A673 (cell line): ENCODE data around the gene GRM1. TPM values are rescaled to one million over a fixed set of nuclear protein-coding genes. Genes with fewer than 3 reads are reported as not detected.

Experiments
- BruUV-seq: library from RNA; stranded (reverse); fragments of 400-500 nt; replicated peaks from 2 replicates; lab custom pipeline; 2021; lab: Mats Ljungman, UMichigan
- CTCF ChIA-PET: fragments of 300-600 bp; sonication (Branson Sonifier 250); formaldehyde crosslinking; loops from one replicate; lab custom pipeline; 2022; ENCODE audit warnings: antibody characterized with exemption; lab: Charles Lee
- POLR2A ChIA-PET: fragments of 300-600 bp; sonication (Branson Sonifier 250); formaldehyde crosslinking; loops from one replicate; lab custom pipeline; 2022; ENCODE audit warnings: antibody characterized with exemption; ENCODE audit not compliant: low non-redundant PET; lab: Charles Lee
- DNase-seq: peaks from one replicate; pipeline ENCODE4 v3.0.0-alpha.2; 2015; ENCODE audit warnings: low spot score
- H3K27ac ChIP-seq: fragments of 200-600 bp; sonication (generic); 2 replicates; pipeline ENCODE4 v1.5.1; 2016; ENCODE audit warnings: mixed run types, low read depth, mild to moderate bottlenecking, mixed read lengths, antibody characterized with exemption, low read length; ENCODE audit not compliant: poor library complexity, severe bottlenecking
- H3K27me3 ChIP-seq: fragments of 200-600 bp; sonication (generic); replicated peaks from 2 replicates; pipeline ENCODE4 v1.6.1; 2017; ENCODE audit warnings: mixed run types, low read depth, mild to moderate bottlenecking, mixed read lengths, antibody characterized with exemption, low read length; ENCODE audit not compliant: insufficient read depth, poor library complexity
- H3K36me3 ChIP-seq: fragments of 200-600 bp; sonication (generic); 2 replicates; pipeline ENCODE4 v1.6.1; 2016; ENCODE audit warnings: mixed run types, mild to moderate bottlenecking, mixed read lengths, antibody characterized with exemption, low read length; ENCODE audit not compliant: insufficient read depth, poor library complexity, severe bottlenecking
- H3K4me1 ChIP-seq: fragments of 200-600 bp; sonication (generic); 2 replicates; pipeline ENCODE4 v1.6.1; 2017; ENCODE audit warnings: mixed run types, mild to moderate bottlenecking, mixed read lengths, antibody characterized with exemption, low read length; ENCODE audit not compliant: insufficient read depth, poor library complexity, severe bottlenecking
- H3K4me3 ChIP-seq: fragments of 200-600 bp; sonication (generic); 2 replicates; pipeline ENCODE4 v1.5.1; 2016; ENCODE audit warnings: low read depth, mixed run types, mild to moderate bottlenecking, mixed read lengths, low read length; ENCODE audit not compliant: poor library complexity, severe bottlenecking
- H3K9me3 ChIP-seq: fragments of 200-600 bp; sonication (generic); 2 replicates; pipeline ENCODE4 v1.6.1; 2016; ENCODE audit warnings: mixed run types, low read depth, mild to moderate bottlenecking, mixed read lengths, antibody characterized with exemption, low read length; ENCODE audit not compliant: poor library complexity, severe bottlenecking
- CTCF ChIP-seq: fragments of 300-800, 200-600 bp; sonication (generic); conservative IDR thresholded peaks from 2 replicates; pipeline ENCODE4 v1.5.1; 2017; ENCODE audit warnings: low read depth, mild to moderate bottlenecking, antibody characterized with exemption, low read length, moderate library complexity, mixed read lengths
- EZH2 ChIP-seq: fragments of 200-600 bp; sonication (generic); IDR thresholded peaks from 2 replicates; pipeline ENCODE4 v1.6.1; 2017; ENCODE audit warnings: borderline replicate concordance, low read depth, mild to moderate bottlenecking, mixed read lengths, antibody characterized with exemption, low read length; ENCODE audit not compliant: poor library complexity, severe bottlenecking
- intact Hi-C: fragments of 100-400 bp; cut with micrococcal nuclease; formaldehyde crosslinking; loops from one replicate; pipeline ENCODE4 v1.10.0; 2022; ENCODE audit not compliant: unreplicated experiment
- total RNA-seq: library from RNA; stranded (reverse); gene quantifications from 2 replicates; pipeline ENCODE4 v1.2.3, GENCODE V29; 2021

GRM1 gene
- total RNA-seq, 1 experiment from 2014 or later, result 0.11 TPM

GRCh38 chr6:146388736-146389364 is 360.0 kb downstream of the GRM1 start:
- H3K27ac ChIP-seq, result no peak overlapping the region
- CTCF ChIA-PET, result no interaction called here
- H3K36me3 ChIP-seq, result no peaks in the 10 kb centered on the region
- TF ChIP-seq CTCF (no peak), EZH2 (no peak)
- H3K27me3 ChIP-seq, result no peaks in the 10 kb centered on the region
- no peak for DNase-seq
- H3K9me3 ChIP-seq, result no peaks in the 10 kb centered on the region
- POLR2A ChIA-PET, result no interaction called here
- no peak overlapping the region for H3K4me3 ChIP-seq
- no peaks in the 10 kb centered on the region for H3K4me1 ChIP-seq
- BruUV-seq, result no TSS peak
- intact Hi-C loops, result loop anchor here (10.0 kb wide), 1 partner anchor 344 kb away; no protein-coding TSS in a partner anchor

GRCh38 chr6:146389740-146390139 is 360.9 kb downstream of the GRM1 start:
- no peaks in the 10 kb centered on the region for H3K36me3 ChIP-seq
- intact Hi-C loops, result loop anchor here (10.0 kb wide), 1 partner anchor 345 kb away; no protein-coding TSS in a partner anchor
- DNase-seq, result peak; percentile 9
- BruUV-seq, result no TSS peak
- H3K4me1 ChIP-seq, result no peaks in the 10 kb centered on the region
- H3K27me3 ChIP-seq, result no peaks in the 10 kb centered on the region
- H3K9me3 ChIP-seq, result no peaks in the 10 kb centered on the region
- H3K27ac ChIP-seq, result no peak overlapping the region
- no peak overlapping the region for H3K4me3 ChIP-seq
- CTCF ChIA-PET, result no interaction called here
- POLR2A ChIA-PET, result no interaction called here
- no peak for TF ChIP-seq CTCF
- TF ChIP-seq EZH2, result no peak

GRCh38 chr6:146397638-146398037 is 368.8 kb downstream of the GRM1 start:
- DNase-seq, result no peak
- H3K9me3 ChIP-seq, result no peaks in the 10 kb centered on the region
- no peaks in the 10 kb centered on the region for H3K27me3 ChIP-seq
- no peak for TF ChIP-seq EZH2
- no peak for TF ChIP-seq CTCF
- no peaks in the 10 kb centered on the region for H3K36me3 ChIP-seq
- BruUV-seq, result no TSS peak
- POLR2A ChIA-PET, result no interaction called here
- CTCF ChIA-PET, result no interaction called here
- no peak overlapping the region for H3K27ac ChIP-seq
- H3K4me1 ChIP-seq, result no peaks in the 10 kb centered on the region
- intact Hi-C loops, result no loop called here
- H3K4me3 ChIP-seq, result no peak overlapping the region
